HCT116 (cell line): ENCODE results near the gene UTS2R. TPM values are rescaled to one million over a fixed set of nuclear protein-coding genes. Genes with fewer than 3 reads are reported as not detected.

Experiments
- ATAC-seq: fragments of 200-7000 bp; cut with Tn5 transposase; 2 replicates; pipeline ENCODE4 v1.9.1; 2020; ENCODE audit warnings: mild to moderate bottlenecking, moderate library complexity
- BruUV-seq: library from RNA; stranded (reverse); fragments of 400-500 nt; replicated peaks from 2 replicates; lab custom pipeline; 2021; lab: Mats Ljungman, UMichigan
- CTCF ChIA-PET: fragments of 300-600 bp; sonication (Branson Sonifier 250); formaldehyde crosslinking; loops from one replicate; lab custom pipeline; 2021; ENCODE audit warnings: antibody characterized with exemption; lab: Charles Lee
- POLR2A ChIA-PET: fragments of 300-600, 350-600 bp; sonication (Branson Sonifier 250); formaldehyde crosslinking; loops from one replicate; lab custom pipeline; 2021; ENCODE audit warnings: antibody characterized with exemption; lab: Charles Lee
- RAD21 ChIA-PET, 2 experiments: fragments of 300-600 bp; sonication (Branson Sonifier 250); formaldehyde crosslinking; loops; one replicate each; lab custom pipeline; 2023; ENCODE audit warnings: low total read pairs in 2 of 2; ENCODE audit not compliant: uncharacterized antibody in 2 of 2, unreplicated experiment in 2 of 2, low non-redundant PET in 1 of 2; lab: Charles Lee
- DNase-seq: peaks from one replicate; pipeline ENCODE4 v3.0.0-alpha.2; 2010; ENCODE audit warnings: low read depth, low spot score
- H2AFZ ChIP-seq: fragments of 200-600 bp; shearing (Covaris generic), sonication (generic); 2 replicates; pipeline ENCODE4 v1.6.1; 2017; ENCODE audit warnings: low read depth, mixed run types, mixed read lengths, antibody characterized with exemption, low read length; ENCODE audit not compliant: poor library complexity, severe bottlenecking
- H3K27ac ChIP-seq: 2 replicates; pipeline ENCODE4 v1.5.1; 2012; ENCODE audit warnings: low read depth, low read length
- H3K27me3 ChIP-seq: fragments of 200-600 bp; sonication (generic); 2 replicates; pipeline ENCODE4 v1.6.1; 2016; ENCODE audit warnings: mixed run types, low read length, mixed read lengths; ENCODE audit not compliant: insufficient read depth
- H3K36me3 ChIP-seq, 2 experiments: fragments of 200-500 bp in 1 of 2; fragments of 200-600 bp in 1 of 2; sonication (Bioruptor generic) in 1 of 2; sonication (generic) in 1 of 2; 2 replicates each; pipeline versions ENCODE4 v1.5.1 to v1.6.1; 2014 to 2016; ENCODE audit warnings: low read length in 2 of 2, inconsistent platforms in 1 of 2, mixed read lengths in 1 of 2, mixed run types in 1 of 2; ENCODE audit not compliant: insufficient read depth in 2 of 2, control insufficient read depth in 1 of 2
- H3K4me1 ChIP-seq, 2 experiments: fragments of 200-600 bp in 1 of 2; sonication (generic) in 1 of 2; 2 replicates each; pipeline versions ENCODE4 v1.5.1 to v1.6.1; 2012 to 2017; ENCODE audit warnings: low read length in 2 of 2, inconsistent platforms in 1 of 2, mild to moderate bottlenecking in 1 of 2, mixed read lengths in 1 of 2, mixed run types in 1 of 2, moderate library complexity in 1 of 2; ENCODE audit not compliant: insufficient read depth in 2 of 2, control insufficient read depth in 1 of 2
- H3K4me2 ChIP-seq: fragments of 200-600 bp; sonication (generic); 2 replicates; pipeline ENCODE4 v1.6.1; 2017; ENCODE audit warnings: mixed run types, low read length, mixed read lengths
- H3K4me3 ChIP-seq, 2 experiments: fragments of 200-600 bp in 1 of 2; sonication (generic) in 1 of 2; replicated peaks in 1 of 2; 2 replicates each; pipeline ENCODE4 v1.5.1; 2011 to 2016; ENCODE audit warnings: low read length in 2 of 2, control low read depth in 1 of 2, low read depth in 1 of 2, mild to moderate bottlenecking in 1 of 2, mixed read lengths in 1 of 2, mixed run types in 1 of 2
- H3K79me2 ChIP-seq: fragments of 200-600 bp; sonication (generic); 2 replicates; pipeline ENCODE4 v1.6.1; 2017; ENCODE audit warnings: mild to moderate bottlenecking, mixed run types, low read length, moderate library complexity, mixed read lengths; ENCODE audit not compliant: insufficient read depth
- H3K9ac ChIP-seq: fragments of 200-600 bp; sonication (generic); 2 replicates; pipeline ENCODE4 v1.6.1; 2016; ENCODE audit warnings: low read length, mixed read lengths
- H3K9me2 ChIP-seq: fragments of 200-600 bp; sonication (generic), shearing (Covaris generic); 2 replicates; pipeline ENCODE4 v1.6.1; 2017; ENCODE audit warnings: mixed run types, mild to moderate bottlenecking, moderate library complexity; ENCODE audit not compliant: insufficient read depth
- H3K9me3 ChIP-seq, 2 experiments: fragments of 200-500 bp in 1 of 2; fragments of 200-600 bp in 1 of 2; sonication (Bioruptor generic) in 1 of 2; sonication (generic) in 1 of 2; 2 replicates each; pipeline ENCODE4 v1.6.1; 2014 to 2017; ENCODE audit warnings: low read length in 2 of 2, mixed read lengths in 2 of 2, inconsistent platforms in 1 of 2, low read depth in 1 of 2, mild to moderate bottlenecking in 1 of 2, mixed run types in 1 of 2, moderate library complexity in 1 of 2; ENCODE audit not compliant: control insufficient read depth in 1 of 2, insufficient read depth in 1 of 2
- H4K20me1 ChIP-seq: fragments of 200-600 bp; sonication (generic), shearing (Covaris generic); 2 replicates; pipeline ENCODE4 v1.6.1; 2017; ENCODE audit warnings: mixed run types, mild to moderate bottlenecking, moderate library complexity; ENCODE audit not compliant: insufficient read depth
- CBX3 ChIP-seq: IDR thresholded peaks from 2 replicates; pipeline ENCODE4 v1.6.1; 2012; ENCODE audit warnings: low read depth
- EGR1 ChIP-seq: IDR thresholded peaks from 2 replicates; pipeline ENCODE4 v1.6.1; 2012; ENCODE audit warnings: low read depth
- ELF1 ChIP-seq: IDR thresholded peaks from 2 replicates; pipeline ENCODE4 v1.6.1; 2012; ENCODE audit warnings: low read depth, borderline replicate concordance
- EZH2 ChIP-seq: fragments of 200-600 bp; sonication (generic); IDR thresholded peaks from 2 replicates; pipeline ENCODE4 v1.6.1; 2017; ENCODE audit warnings: antibody characterized with exemption, mixed run types
- EZH2phosphoT487 ChIP-seq: fragments of 200-600 bp; IDR thresholded peaks from 2 replicates; pipeline ENCODE4 v1.6.1; 2018; ENCODE audit warnings: antibody characterized with exemption, borderline replicate concordance
- FOSL1 ChIP-seq: IDR thresholded peaks from 2 replicates; pipeline ENCODE4 v1.6.1; 2012; ENCODE audit warnings: low read depth
- JUND ChIP-seq: IDR thresholded peaks from 2 replicates; pipeline ENCODE4 v1.6.1; 2012
- POLR2A ChIP-seq: IDR thresholded peaks from 2 replicates; pipeline ENCODE4 v1.7.0; 2011; ENCODE audit warnings: borderline replicate concordance; ENCODE audit not compliant: insufficient read depth, insufficient read length; ENCODE audit errors: extremely low read depth
- POLR2AphosphoS5 ChIP-seq: IDR thresholded peaks from 2 replicates; pipeline ENCODE4 v1.6.1; 2011; ENCODE audit warnings: mild to moderate bottlenecking, low read depth, low read length, moderate library complexity
- RAD21 ChIP-seq: IDR thresholded peaks from 2 replicates; pipeline ENCODE4 v1.6.1; 2012; ENCODE audit warnings: low read depth, mild to moderate bottlenecking
- SIN3A ChIP-seq: IDR thresholded peaks from 2 replicates; pipeline ENCODE4 v1.6.1; 2012; ENCODE audit warnings: low read depth
- SP1 ChIP-seq: IDR thresholded peaks from 2 replicates; pipeline ENCODE4 v1.6.1; 2012; ENCODE audit warnings: low read depth
- YY1 ChIP-seq: IDR thresholded peaks from 2 replicates; pipeline ENCODE4 v1.6.1; 2011; ENCODE audit warnings: low read length, low read depth, moderate library complexity, mild to moderate bottlenecking; ENCODE audit not compliant: insufficient replicate concordance; ENCODE audit errors: extremely low read depth
- ZBTB33 ChIP-seq: IDR thresholded peaks from 2 replicates; pipeline ENCODE4 v1.6.1; 2011; ENCODE audit warnings: mild to moderate bottlenecking, low read length, moderate library complexity; ENCODE audit not compliant: insufficient replicate concordance; ENCODE audit errors: extremely low read depth
- intact Hi-C: fragments of 100-400 bp; cut with micrococcal nuclease; formaldehyde crosslinking; loops from 2 replicates; pipeline ENCODE4 v1.10.0; 2022
- total RNA-seq: library from RNA; stranded (reverse); gene quantifications from one replicate; pipeline ENCODE4 v1.2.1, GENCODE V29; 2021; ENCODE audit not compliant: unreplicated experiment

The UTS2R gene
- total RNA-seq, 1 experiment from 2014 or later: not detected

DNA sequence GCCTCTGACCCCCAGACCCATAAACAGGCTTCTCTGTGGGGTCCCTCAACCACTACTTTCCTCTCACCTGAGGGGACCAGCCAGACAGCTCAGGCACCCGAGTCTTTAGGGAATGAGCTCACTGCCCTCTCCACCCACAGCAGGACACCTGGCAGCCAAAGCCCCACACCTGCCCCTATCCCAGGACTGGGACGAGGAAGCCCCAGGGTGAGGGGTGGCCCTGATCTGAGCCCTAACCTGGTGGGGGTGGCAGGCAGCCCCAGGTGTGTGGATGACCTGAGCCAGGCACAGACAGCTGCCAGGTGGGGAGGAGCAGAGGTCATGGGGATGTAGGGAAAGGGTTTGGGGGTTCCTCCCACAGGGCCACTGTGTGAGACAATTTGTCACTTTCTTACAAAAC, 14.2 kb upstream of the UTS2R start:
- no peak overlapping the region for H2AFZ ChIP-seq
- BruUV-seq: no TSS peak
- H3K79me2 ChIP-seq: no peaks in the 10 kb centered on the region
- ChIA-PET CTCF (interaction anchor here (1.6 to 1.9 kb wide), 2 partner anchors 57 to 197 kb away, joined by 5 to 7 read pairs; no protein-coding TSS in a partner anchor), POLR2A (no interaction called here), RAD21 (interaction anchor here in 1 of 2 experiments (0.6 kb wide), 1 partner anchor 179 kb away, joined by 12 read pairs; no protein-coding TSS in a partner anchor)
- no peak for TF ChIP-seq SP1
- no peak for TF ChIP-seq EZH2phosphoT487
- no peak for TF ChIP-seq ZBTB33
- TF ChIP-seq CBX3: no peak
- no peak for TF ChIP-seq EGR1
- no peak for TF ChIP-seq EZH2
- no peak for TF ChIP-seq YY1
- TF ChIP-seq ELF1: no peak
- TF ChIP-seq FOSL1: no peak
- no peak for TF ChIP-seq RAD21
- TF ChIP-seq SIN3A: no peak
- TF ChIP-seq POLR2A: no peak
- TF ChIP-seq POLR2AphosphoS5: no peak
- TF ChIP-seq JUND: no peak
- H3K9me3 ChIP-seq: no peaks in the 10 kb centered on the region
- DNase-seq (no peak), ATAC-seq (no peak)
- H3K9me2 ChIP-seq: no peaks in the 10 kb centered on the region
- no peaks in the 10 kb centered on the region for H4K20me1 ChIP-seq
- H3K27ac ChIP-seq: no peak overlapping the region
- intact Hi-C loops: no loop called here
- no peak overlapping the region for H3K4me2 ChIP-seq
- no peaks in the 10 kb centered on the region for H3K27me3 ChIP-seq
- H3K4me3 ChIP-seq: no peak overlapping the region
- no peaks in the 10 kb centered on the region for H3K36me3 ChIP-seq
- H3K9ac ChIP-seq: no peak overlapping the region
- H3K4me1 ChIP-seq: peaks cover 13 to 24% of the 10 kb centered on the region in 2 experiments; a peak in 3 of 4 replicates
